ENCODE measurements around the gene WFDC2. TPM values are rescaled to one million over a fixed set of nuclear protein-coding genes. Genes with fewer than 3 reads are reported as not detected.

WFDC2 gene
- total RNA-seq, 3 donors from 2014 or later, result 0.34 to 0.76 (median 0.53) TPM

DNA sequence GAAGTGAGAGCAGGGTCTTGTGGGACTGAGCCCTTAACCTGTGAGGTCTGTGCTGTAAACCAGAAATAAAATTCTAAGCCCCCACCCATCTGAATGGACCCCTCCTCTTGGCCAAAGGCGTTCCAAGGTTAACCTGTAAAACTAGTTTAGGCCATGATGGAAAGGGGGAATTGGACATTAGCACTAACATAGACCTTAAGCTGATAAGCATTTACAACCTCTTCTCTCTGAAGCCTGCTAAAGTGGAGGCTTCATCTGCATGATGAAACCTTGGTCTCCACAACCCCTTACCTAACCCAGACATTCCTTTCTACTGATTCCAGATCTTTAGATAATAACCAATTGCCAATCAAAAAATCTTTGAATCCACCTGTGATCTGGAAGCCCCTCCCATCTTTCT, 27.8 kb upstream of the WFDC2 start:
- no peaks in the 10 kb centered on the region for H3K9me3 Mint-ChIP-seq
- ATAC-seq, result no peak

DNA sequence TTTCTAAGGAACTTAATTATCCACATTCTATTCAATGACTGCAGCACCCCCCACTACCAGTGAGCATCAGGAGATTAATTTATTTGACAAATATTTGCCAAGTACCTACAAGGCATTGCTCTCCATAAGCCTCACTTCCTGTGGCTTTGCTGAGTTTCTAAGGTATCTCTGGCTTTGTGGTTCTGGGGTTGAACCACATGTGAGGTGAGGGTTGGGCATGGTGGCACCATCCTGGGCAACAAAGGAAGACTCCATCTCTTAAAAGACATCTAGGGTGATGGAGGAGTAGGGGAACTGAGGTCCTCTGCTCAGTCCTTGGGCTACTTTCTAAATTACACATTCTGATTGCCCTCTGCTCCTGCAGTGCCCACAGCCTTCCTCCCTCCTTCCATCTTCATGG, 25.5 kb upstream of the WFDC2 start:
- Mint-ChIP-seq H3K9me3 (no peaks in the 10 kb centered on the region), H3K27me3 (ENCODE audit: low read depth) (peaks cover 8% of the 10 kb centered on the region), H3K36me3 (ENCODE audit: insufficient read depth) (no peaks in the 10 kb centered on the region), H3K4me1 (ENCODE audit: low read depth) (peaks cover 23% of the 10 kb centered on the region), H3K4me3 (no peak overlapping the region)
- DNase-seq (no peak), ATAC-seq (no peak)

More for the DNA sequence above, 27.8 kb upstream of the WFDC2 start:
- no peak for DNase-seq
- Mint-ChIP-seq H3K36me3 (ENCODE audit: insufficient read depth) (no peaks in the 10 kb centered on the region), H3K27me3 (ENCODE audit: low read depth) (peaks cover 1% of the 10 kb centered on the region), H3K4me1 (ENCODE audit: low read depth) (peaks cover 27% of the 10 kb centered on the region), H3K4me3 (no peak overlapping the region)

DNA sequence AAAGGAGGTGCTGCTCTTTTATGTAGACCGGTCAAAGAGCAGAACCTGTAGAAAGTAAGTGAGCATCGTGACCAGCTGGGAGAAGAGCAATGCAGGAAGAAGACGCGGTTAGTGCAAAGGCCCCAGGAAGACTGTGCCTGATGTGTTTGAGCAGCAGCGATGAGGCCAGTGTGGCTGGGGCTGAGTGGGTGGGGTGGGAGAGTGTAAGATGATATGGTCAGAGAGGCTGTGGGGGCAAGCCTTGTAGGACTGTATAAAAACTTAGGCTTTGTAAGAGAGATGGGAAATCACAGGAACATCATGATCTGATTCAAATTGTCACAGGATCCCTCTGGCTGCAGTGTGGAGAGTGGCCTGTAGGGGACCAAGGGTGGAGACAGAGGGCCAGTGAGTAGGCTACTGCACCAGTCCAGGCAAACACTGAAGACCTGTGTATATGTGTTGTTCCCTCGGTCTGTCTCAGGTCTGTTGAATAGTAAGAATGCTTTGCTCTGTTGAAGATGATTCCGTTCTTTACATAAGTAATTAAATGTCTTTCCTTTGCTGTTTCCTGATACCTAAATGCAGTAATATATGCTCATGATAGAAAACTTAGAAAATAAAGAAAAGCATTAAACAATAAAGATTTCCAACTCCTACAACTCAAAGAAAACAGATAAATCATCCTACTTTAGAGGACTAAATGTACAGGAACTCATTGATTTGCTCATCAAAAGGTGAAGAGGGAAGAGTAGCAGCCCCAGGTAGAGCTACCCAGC, 23.6 kb upstream of the WFDC2 start:
- Mint-ChIP-seq H3K9me3 (no peaks in the 10 kb centered on the region), H3K27me3 (ENCODE audit: low read depth) (peaks cover 8% of the 10 kb centered on the region), H3K36me3 (ENCODE audit: insufficient read depth) (no peaks in the 10 kb centered on the region), H3K4me1 (ENCODE audit: low read depth) (peaks cover 23% of the 10 kb centered on the region), H3K4me3 (no peak overlapping the region)
- ATAC-seq (peak; percentile 58 to 77), DNase-seq (no peak)

DNA sequence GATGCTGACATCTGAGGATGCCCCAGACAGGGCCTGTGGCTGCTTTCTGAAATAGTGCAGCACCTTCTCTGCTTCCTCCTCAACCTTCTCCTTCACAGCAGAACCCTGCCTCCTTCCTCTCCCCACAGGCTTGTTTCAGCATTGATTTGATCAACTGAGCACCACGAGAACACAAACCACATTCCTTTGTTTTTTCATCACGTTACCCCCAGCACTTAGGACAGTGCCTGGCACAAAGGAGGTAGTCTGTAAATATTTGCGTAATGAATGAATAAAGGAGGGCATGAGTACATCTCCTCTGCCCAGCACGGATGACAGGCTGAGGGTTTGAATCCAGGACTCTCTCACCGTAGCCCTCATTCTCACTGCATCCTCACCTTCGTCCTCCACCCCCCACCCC, 21.3 kb upstream of the WFDC2 start:
- DNase-seq (no peak), ATAC-seq (no peak)
- H3K27me3 Mint-ChIP-seq (ENCODE audit: low read depth), result peaks cover 8% of the 10 kb centered on the region
- no peaks in the 10 kb centered on the region for H3K9me3 Mint-ChIP-seq
- no peak overlapping the region for H3K4me3 Mint-ChIP-seq
- H3K4me1 Mint-ChIP-seq (ENCODE audit: low read depth), result peaks cover 23% of the 10 kb centered on the region
- H3K36me3 Mint-ChIP-seq (ENCODE audit: insufficient read depth), result no peaks in the 10 kb centered on the region

DNA sequence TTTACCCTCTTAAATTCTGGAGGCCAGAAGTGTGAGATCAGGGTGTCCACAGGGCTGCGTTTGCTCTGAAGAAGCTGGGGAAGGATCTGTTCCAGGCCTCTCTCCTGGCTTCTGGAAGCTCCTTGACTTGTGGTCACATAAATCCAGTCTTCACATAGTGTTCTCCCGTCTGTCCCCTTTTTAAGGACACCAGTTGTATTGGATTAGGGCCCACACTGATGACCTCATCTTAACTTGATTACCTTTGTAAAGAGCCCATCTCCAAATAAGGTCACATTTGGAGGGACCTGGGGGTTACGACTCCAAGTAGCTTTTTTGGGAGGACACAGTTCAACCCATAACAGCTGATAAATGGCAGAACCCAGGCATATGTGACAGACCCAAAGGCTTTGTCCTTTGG, 20.0 kb upstream of the WFDC2 start:
- Mint-ChIP-seq H3K4me1 (ENCODE audit: low read depth) (peaks cover 12% of the 10 kb centered on the region), H3K36me3 (ENCODE audit: insufficient read depth) (no peaks in the 10 kb centered on the region), H3K9me3 (no peaks in the 10 kb centered on the region), H3K4me3 (no peak overlapping the region), H3K27me3 (ENCODE audit: low read depth) (peaks cover 8% of the 10 kb centered on the region)
- DNase-seq (no peak), ATAC-seq (no peak)

DNA sequence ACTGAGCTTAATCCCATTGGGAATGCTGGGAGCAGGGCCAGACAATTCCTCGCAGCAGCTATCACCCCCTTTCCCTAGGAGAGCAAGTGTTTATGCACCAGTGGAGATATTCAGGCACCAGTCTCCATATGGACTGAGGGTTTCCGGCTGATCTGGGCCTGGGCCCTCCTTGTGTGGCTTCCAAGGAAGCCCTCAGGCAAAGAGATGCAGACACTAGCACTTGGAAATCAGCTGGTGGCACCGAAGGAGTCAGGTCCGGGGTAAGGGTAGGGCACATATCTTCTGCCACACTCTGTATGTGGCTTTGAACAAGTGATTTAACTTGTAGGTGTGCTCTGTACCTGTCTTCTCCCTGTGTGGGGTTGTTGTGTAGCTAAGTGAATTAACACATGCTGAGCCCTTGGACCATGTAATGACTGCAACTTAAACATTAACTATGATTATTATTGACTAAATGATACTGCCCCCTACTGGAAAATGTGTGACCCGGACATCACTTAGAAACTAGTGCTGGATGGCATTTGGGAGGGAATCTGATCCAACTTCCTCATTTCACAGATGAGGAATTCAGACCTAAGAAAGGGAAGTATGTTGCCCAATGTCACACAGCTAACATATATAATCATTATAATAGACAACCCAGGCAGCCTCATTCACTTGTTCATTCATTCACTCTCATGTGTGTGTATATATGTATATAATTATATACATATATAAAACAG, 19.3 kb upstream of the WFDC2 start:
- Mint-ChIP-seq H3K36me3 (ENCODE audit: insufficient read depth) (no peaks in the 10 kb centered on the region), H3K4me1 (ENCODE audit: low read depth) (peaks cover 5% of the 10 kb centered on the region), H3K27me3 (ENCODE audit: low read depth) (peaks cover 8% of the 10 kb centered on the region), H3K9me3 (no peaks in the 10 kb centered on the region), H3K4me3 (no peak overlapping the region)
- peak in 1 of 2 donors; percentile 48 for ATAC-seq
- no peak for DNase-seq

DNA sequence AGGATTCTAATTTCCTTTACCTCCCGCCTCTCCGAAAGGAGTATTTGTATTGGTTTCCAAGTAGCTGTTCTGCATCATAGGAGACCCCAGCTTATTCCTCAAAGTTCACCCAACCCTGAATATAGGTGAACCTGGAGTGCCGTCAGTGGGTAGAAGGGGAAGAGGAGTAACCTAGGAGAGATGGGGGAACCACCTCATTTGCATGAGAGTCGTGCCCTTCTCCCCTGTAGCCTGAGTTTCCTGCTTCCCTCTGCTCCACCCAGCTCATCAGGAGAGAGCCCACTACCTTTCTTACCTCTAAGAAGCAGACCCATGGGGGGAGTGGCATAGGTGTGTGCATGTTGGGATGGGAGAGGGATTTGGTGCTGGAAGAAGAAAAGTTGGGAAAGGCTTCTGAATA, 17.3 kb upstream of the WFDC2 start:
- H3K4me1 Mint-ChIP-seq (ENCODE audit: low read depth), result no peaks in the 10 kb centered on the region
- peaks cover 3% of the 10 kb centered on the region for H3K36me3 Mint-ChIP-seq (ENCODE audit: insufficient read depth)
- no peak overlapping the region for H3K4me3 Mint-ChIP-seq
- H3K27me3 Mint-ChIP-seq (ENCODE audit: low read depth), result peaks cover 6% of the 10 kb centered on the region
- ATAC-seq (no peak), DNase-seq (no peak)
- H3K9me3 Mint-ChIP-seq, result no peaks in the 10 kb centered on the region

DNA sequence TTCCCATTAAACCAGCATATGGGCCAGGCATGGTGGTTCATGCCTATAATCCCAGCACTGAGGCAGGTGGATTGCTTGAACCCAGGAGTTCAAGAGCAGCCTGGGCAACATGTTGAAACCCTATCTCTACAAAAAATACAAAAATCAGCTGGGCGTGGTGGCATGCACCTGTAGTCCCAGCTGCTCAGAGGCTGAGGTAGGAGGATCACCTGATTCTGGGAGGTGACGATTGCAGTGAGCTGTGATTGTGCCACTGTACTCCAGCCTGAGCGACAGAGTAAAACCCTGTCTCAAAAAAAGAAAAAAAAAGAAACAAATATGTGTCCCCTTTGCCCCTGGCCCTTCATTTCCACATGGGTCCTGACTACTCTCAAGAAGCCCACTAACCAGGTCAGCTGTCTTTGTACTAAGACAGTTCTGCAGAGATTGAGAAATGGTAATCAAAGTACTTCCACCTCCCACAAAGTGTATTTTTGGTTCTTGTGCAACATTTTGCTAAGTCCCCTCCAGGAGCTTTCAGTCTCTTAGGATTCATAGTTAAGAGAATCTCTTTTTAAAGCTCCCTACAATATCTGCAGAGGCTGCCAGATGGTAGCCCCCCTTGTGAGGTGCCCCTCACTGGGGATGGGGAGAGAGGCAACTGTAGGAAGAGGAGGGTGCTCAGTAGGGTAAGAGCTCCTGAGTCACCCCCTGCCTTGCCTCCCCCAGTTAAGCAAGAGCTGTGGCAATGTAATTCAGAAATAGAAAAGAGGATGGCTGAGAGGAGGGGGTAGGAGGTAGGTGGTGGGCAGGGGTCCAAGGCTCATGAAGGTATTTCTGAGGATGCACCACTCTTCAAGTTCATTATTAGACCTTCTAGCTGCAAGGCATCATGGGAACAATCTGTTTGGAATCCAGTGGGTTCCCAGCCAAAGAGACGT, 16.5 kb upstream of the WFDC2 start:
- ATAC-seq (no peak), DNase-seq (no peak)
- H3K27me3 Mint-ChIP-seq (ENCODE audit: low read depth), result peaks cover 3% of the 10 kb centered on the region
- H3K4me1 Mint-ChIP-seq (ENCODE audit: low read depth), result no peaks in the 10 kb centered on the region
- H3K9me3 Mint-ChIP-seq, result no peaks in the 10 kb centered on the region
- peaks cover 3% of the 10 kb centered on the region for H3K36me3 Mint-ChIP-seq (ENCODE audit: insufficient read depth)
- H3K4me3 Mint-ChIP-seq, result no peak overlapping the region

DNA sequence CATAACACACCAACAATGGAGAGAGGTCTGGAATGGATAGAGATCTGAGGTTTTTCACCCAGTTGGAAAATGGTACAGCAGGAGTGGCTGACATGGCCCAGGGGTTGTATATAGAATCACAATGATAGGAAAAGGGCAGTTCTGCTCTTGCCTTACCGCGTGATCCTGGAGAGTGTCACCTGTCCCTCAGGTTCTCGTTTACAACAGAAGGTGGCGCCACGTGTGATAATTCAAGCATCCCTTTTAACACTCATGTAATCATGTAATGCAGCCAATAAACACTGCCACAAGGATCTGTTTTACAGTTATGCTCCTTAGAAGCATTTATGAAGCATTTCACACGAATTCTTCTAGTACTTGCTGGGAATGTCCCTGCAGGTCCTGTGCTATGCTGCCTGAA, 12.9 kb upstream of the WFDC2 start:
- H3K4me1 Mint-ChIP-seq (ENCODE audit: low read depth), result no peaks in the 10 kb centered on the region
- ATAC-seq (peak in 1 of 2 donors; percentile 30), DNase-seq (no peak)
- no peaks in the 10 kb centered on the region for H3K9me3 Mint-ChIP-seq
- no peaks in the 10 kb centered on the region for H3K27me3 Mint-ChIP-seq (ENCODE audit: low read depth)
- peaks cover 3% of the 10 kb centered on the region for H3K36me3 Mint-ChIP-seq (ENCODE audit: insufficient read depth)
- no peak overlapping the region for H3K4me3 Mint-ChIP-seq

DNA sequence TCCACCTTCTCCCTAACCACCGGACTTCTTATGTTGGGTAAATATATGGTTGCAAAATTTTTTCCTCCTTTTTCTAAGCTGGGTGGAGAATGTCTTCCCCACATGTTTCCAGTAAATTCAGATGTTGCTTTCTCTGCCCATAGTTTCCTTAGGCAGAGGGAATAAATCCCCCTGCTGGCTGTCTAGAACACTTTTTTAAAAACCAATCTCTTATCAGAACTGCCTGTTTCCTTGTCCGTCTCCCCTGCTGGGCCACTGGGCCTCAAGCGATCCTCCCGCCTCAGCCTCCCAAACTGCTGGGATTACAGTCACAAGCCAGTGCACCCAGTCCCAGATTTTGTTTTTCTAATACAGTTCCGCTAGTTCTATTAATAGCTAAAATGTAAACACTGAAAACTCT, 9.9 kb upstream of the WFDC2 start:
- Mint-ChIP-seq H3K27me3 (ENCODE audit: low read depth) (no peaks in the 10 kb centered on the region), H3K4me1 (ENCODE audit: low read depth) (no peaks in the 10 kb centered on the region), H3K9me3 (no peaks in the 10 kb centered on the region), H3K36me3 (ENCODE audit: insufficient read depth) (peaks cover 3% of the 10 kb centered on the region), H3K4me3 (no peak overlapping the region)
- DNase-seq (no peak), ATAC-seq (no peak)

DNA sequence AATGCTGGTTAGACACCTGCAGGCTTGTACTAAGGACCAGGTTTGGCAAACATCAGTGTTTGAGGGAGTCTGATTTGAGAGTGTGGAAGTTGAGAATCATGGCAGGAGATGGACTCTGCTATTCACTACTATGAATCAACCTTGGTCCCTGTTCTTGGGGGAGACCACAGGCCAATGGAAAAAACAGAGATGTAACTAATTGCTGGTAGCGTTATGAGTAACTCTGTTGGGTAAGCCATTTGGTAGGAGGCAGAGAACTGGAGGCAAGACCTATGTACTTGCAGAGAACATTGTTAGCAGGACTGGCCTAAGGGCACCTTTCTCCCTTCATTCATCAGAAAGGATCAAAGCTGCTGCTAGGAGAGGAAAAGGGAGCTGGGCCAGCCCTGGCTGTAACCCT, 8.3 kb upstream of the WFDC2 start:
- Mint-ChIP-seq H3K4me3 (no peak overlapping the region), H3K9me3 (no peaks in the 10 kb centered on the region), H3K36me3 (ENCODE audit: insufficient read depth) (no peaks in the 10 kb centered on the region), H3K4me1 (ENCODE audit: low read depth) (no peaks in the 10 kb centered on the region), H3K27me3 (ENCODE audit: low read depth) (peaks cover 3% of the 10 kb centered on the region)
- no peak for DNase-seq
- ATAC-seq, result peak in 1 of 2 donors; percentile 38

DNA sequence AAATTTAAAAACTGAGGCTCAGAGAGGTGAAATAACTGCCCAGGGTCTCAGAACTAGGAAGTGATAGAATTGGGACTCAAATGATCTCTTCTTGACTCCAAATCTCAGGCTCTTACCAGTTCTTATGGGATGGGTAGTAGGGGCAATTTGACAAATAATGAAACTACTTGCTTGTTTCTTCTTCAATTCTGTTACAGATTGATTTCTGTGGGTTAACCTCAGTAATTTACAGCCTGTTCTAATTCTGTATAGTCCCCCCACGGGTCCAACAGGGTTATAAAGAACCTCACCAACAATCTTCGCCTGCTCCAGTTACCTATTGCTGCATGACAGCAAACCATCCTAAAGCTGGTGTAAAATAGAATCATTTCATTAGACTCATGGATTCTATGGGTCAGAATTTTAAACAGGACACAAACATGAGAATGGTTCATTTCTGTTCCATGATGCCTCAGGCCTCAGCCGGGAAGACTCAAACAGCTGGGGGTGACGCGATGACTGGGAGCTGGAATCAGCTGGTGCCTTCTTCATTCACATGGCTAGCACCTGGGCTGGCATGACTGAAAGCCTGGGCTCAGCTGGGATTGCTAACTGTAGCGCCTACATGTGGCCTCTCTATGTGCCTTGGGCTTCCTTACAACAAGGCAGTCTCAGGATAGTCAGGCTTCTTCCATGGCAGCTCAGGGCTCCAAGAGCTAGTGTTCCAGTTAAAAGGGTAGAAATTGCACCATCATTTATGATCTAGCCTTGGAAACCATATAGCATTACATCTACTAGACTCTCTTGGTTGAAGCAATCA, 6.6 kb upstream of the WFDC2 start:
- ATAC-seq, result no peak

DNA sequence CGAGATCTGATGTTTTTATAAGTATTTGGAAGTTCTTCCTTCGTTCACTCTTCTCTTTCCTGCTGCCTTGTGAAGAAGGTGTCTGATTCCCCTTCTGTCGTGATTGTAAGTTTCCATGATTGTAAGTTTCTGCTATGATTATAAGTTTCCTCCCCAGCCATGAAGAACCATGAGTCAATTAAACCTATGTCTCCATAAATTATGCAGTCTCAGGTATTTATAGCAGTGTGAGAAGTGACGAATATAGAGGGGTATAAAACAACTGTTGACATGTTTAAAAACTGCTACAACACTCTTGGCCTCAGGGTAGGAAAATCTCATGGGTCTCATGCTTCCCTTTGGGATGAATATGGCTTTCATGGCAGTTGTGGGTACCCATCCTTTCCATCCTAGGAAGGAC, 5.8 kb upstream of the WFDC2 start:
- Mint-ChIP-seq H3K27me3 (ENCODE audit: low read depth) (peaks cover 21% of the 10 kb centered on the region), H3K36me3 (ENCODE audit: insufficient read depth) (no peaks in the 10 kb centered on the region), H3K9me3 (no peaks in the 10 kb centered on the region), H3K4me1 (ENCODE audit: low read depth) (no peaks in the 10 kb centered on the region), H3K4me3 (no peak overlapping the region)
- DNase-seq, result no peak
- ATAC-seq, result peak in 1 of 2 donors; percentile 55

More for the DNA sequence above, 6.6 kb upstream of the WFDC2 start:
- Mint-ChIP-seq H3K27me3 (ENCODE audit: low read depth) (peaks cover 13% of the 10 kb centered on the region), H3K9me3 (no peaks in the 10 kb centered on the region), H3K4me1 (ENCODE audit: low read depth) (no peaks in the 10 kb centered on the region), H3K4me3 (no peak overlapping the region), H3K36me3 (ENCODE audit: insufficient read depth) (no peaks in the 10 kb centered on the region)
- no peak for DNase-seq
